ENCODE data around the gene EDAR. TPM values are rescaled to one million over a fixed set of nuclear protein-coding genes. Genes with fewer than 3 reads are reported as not detected.

EDAR gene
- total RNA-seq, 1 experiment from 2014 or later, result 0.15 TPM

GRCh38 chr2:108910541-108911396, 78.3 kb downstream of the EDAR start:
- H3K9me2 ChIP-seq (ENCODE audit: insufficient read depth), result no peaks in the 10 kb centered on the region
- no peaks in the 10 kb centered on the region for H3K4me1 ChIP-seq (ENCODE audit: control insufficient read depth in 1 of 2, insufficient read depth in 2 of 2, low read length in 2 of 2)
- H3K4me3 ChIP-seq (replicated peaks in 1 of 2; ENCODE audit: low read depth in 1 of 2, low read length in 2 of 2), result no peak overlapping the region
- H3K27me3 ChIP-seq (ENCODE audit: insufficient read depth, low read length), result no peaks in the 10 kb centered on the region
- TF ChIP-seq CEBPB (IDR thresholded peaks at IDR 0.05; ENCODE audit: low read depth) (no peak), SRF (IDR thresholded peaks at IDR 0.05; ENCODE audit: low read depth) (no peak), MAX (IDR thresholded peaks at IDR 0.05) (no peak), SIN3A (IDR thresholded peaks at IDR 0.05; ENCODE audit: low read depth) (no peak), TCF7L2 (IDR thresholded peaks at IDR 0.05; ENCODE audit: borderline replicate concordance, extremely low read depth, insufficient read depth, insufficient read length) (no peak), RAD21 (IDR thresholded peaks at IDR 0.05; ENCODE audit: low read depth) (no peak), REST (IDR thresholded peaks at IDR 0.05; ENCODE audit: low read depth) (no peak), CBX3 (IDR thresholded peaks at IDR 0.05; ENCODE audit: low read depth) (no peak), ZFX (IDR thresholded peaks at IDR 0.05) (no peak)
- CTCF ChIA-PET, result no interaction called here
- BruUV-seq (replicated peaks), result no TSS peak
- POLR2A ChIA-PET, result no interaction called here
- RAD21 ChIA-PET (ENCODE audit: low non-redundant PET in 1 of 2, low total read pairs in 2 of 2, uncharacterized antibody in 2 of 2, unreplicated experiment in 2 of 2), result no interaction called here
- no peaks in the 10 kb centered on the region for H3K79me2 ChIP-seq (ENCODE audit: insufficient read depth, low read length)
- H3K9me3 ChIP-seq (ENCODE audit: control insufficient read depth in 1 of 2, insufficient read depth in 1 of 2, low read depth in 1 of 2, low read length in 2 of 2), result no peaks in the 10 kb centered on the region
- no peak overlapping the region for H3K4me2 ChIP-seq (ENCODE audit: low read length)
- no peak overlapping the region for H3K27ac ChIP-seq (ENCODE audit: low read depth, low read length)
- no peak for DNase-seq (ENCODE audit: low read depth, low spot score)
- no peaks in the 10 kb centered on the region for H4K20me1 ChIP-seq (ENCODE audit: insufficient read depth)
- H3K9ac ChIP-seq (ENCODE audit: low read length), result no peak overlapping the region
- no peak overlapping the region for H2AFZ ChIP-seq (ENCODE audit: low read depth, low read length, poor library complexity, severe bottlenecking)
- intact Hi-C loops (cut with micrococcal nuclease), result no loop called here
- no peaks in the 10 kb centered on the region for H3K36me3 ChIP-seq (ENCODE audit: control insufficient read depth in 1 of 2, insufficient read depth in 2 of 2, low read length in 2 of 2)
- peak; percentile 17; the same call in 1 of the 2 replicates for ATAC-seq
